GM10266 (cell line): ENCODE data around the gene ANKRD33B.

ENCODE experiments used
- DNase-seq: peaks from one replicate; pipeline ENCODE4 v3.0.0; 2012; ENCODE audit errors: extremely low spot score
- CTCF ChIP-seq: IDR thresholded peaks from 2 replicates; pipeline ENCODE4 v1.5.1; 2012; ENCODE audit warnings: mild to moderate bottlenecking, low read depth; ENCODE audit not compliant: control insufficient read depth, insufficient read depth; ENCODE audit errors: missing control alignments

ANKRD33B gene

GRCh38 chr5:10685115-10685521 lies 121.2 kb downstream of the ANKRD33B start:
- TF ChIP-seq CTCF: no peak
- peak; percentile 60 for DNase-seq

GRCh38 chr5:10686890-10687289 lies 123.0 kb downstream of the ANKRD33B start:
- no peak for DNase-seq
- TF ChIP-seq CTCF: no peak

GRCh38 chr5:10688651-10689171 lies 124.8 kb downstream of the ANKRD33B start:
- DNase-seq: no peak
- TF ChIP-seq CTCF: no peak

- TF ChIP-seq CTCF: peak; percentile 44
- DNase-seq: peak; percentile 60
Measured at GRCh38 chr5:10689391-10690081, 125.7 kb downstream of the ANKRD33B start.

GRCh38 chr5:10690460-10691440 lies 126.9 kb downstream of the ANKRD33B start:
- DNase-seq: no peak
- TF ChIP-seq CTCF: no peak

- no peak for DNase-seq
- TF ChIP-seq CTCF: no peak
Measured at GRCh38 chr5:10691826-10692785, 128.2 kb downstream of the ANKRD33B start.
